Uterus (tissue), 4 donors: ENCODE results near the gene PTPRF. TPM values are rescaled to one million over a fixed set of nuclear protein-coding genes. Genes with fewer than 3 reads are reported as not detected.

Experiments used
- DNase-seq, 2 donors: peaks; one replicate each; pipeline ENCODE4 v3.0.0-alpha.2; 2019 to 2020
- H3K27ac ChIP-seq, 2 donors: fragments of 200-600 bp; sonication (generic); 1 replicate in 1 of 2; 2 replicates in 1 of 2; pipeline ENCODE4 v1.5.1; 2016 to 2018
- H3K27me3 ChIP-seq, 2 donors: fragments of 200-600 bp; sonication (generic); one replicate each; pipeline ENCODE4 v1.5.1; 2018 to 2019; ENCODE audit warnings: control low read depth in 1 of 2
- H3K36me3 ChIP-seq, 2 donors: fragments of 200-600 bp; sonication (generic); one replicate each; pipeline ENCODE4 v1.5.1; 2019; ENCODE audit warnings: control low read depth in 1 of 2
- H3K4me1 ChIP-seq, 2 donors: fragments of 200-600 bp; sonication (generic); one replicate each; pipeline ENCODE4 v1.5.1; 2018 to 2019; ENCODE audit warnings: control low read depth in 1 of 2
- H3K4me3 ChIP-seq, 2 donors: fragments of 200-600 bp; sonication (generic); 1 replicate in 1 of 2; 2 replicates in 1 of 2; pipeline ENCODE4 v1.5.1; 2018 to 2019; ENCODE audit warnings: mild to moderate bottlenecking in 1 of 2
- H3K9me3 ChIP-seq, 2 donors: fragments of 200-600 bp; sonication (generic); one replicate each; pipeline ENCODE4 v1.5.1; 2019; ENCODE audit warnings: control low read depth in 1 of 2
- POLR2A ChIP-seq, 2 donors: fragments of 450-650 bp; IDR thresholded peaks; one replicate each; pipeline ENCODE4 v1.6.1; 2016; ENCODE audit warnings: antibody characterized with exemption in 2 of 2, mild to moderate bottlenecking in 1 of 2, moderate library complexity in 1 of 2
- intact Hi-C: fragments of 100-400 bp; cut with DNase I; formaldehyde crosslinking; loops from one replicate; pipeline ENCODE4 v1.15.1; 2023; ENCODE audit warnings: low total_unique reads
- total RNA-seq, 4 donors: library from RNA; depleted of rRNA in 3 of 4; stranded (reverse); fragments of >200 nt in 3 of 4; gene quantifications; one replicate each; pipeline versions ENCODE4 v1.1.0 to v1.2.4, GENCODE V29; 2014 to 2023
- TF ChIP-seq, protein P1 (sequence below), 4 experiments: fragments of 200-600 bp in 2 of 4; fragments of 450-650 bp in 2 of 4; sonication (generic) in 2 of 4; IDR thresholded peaks; one replicate each; pipeline ENCODE4 v1.5.1; 2016 to 2019; ENCODE audit warnings: antibody characterized with exemption in 4 of 4, mild to moderate bottlenecking in 2 of 4, moderate library complexity in 1 of 4
- donor health status: DM: yes; HTN: yes; CAD: no.

PTPRF gene
- total RNA-seq, 4 donors from 2014 or later: 24.7 to 172 (median 124) TPM

DNA sequence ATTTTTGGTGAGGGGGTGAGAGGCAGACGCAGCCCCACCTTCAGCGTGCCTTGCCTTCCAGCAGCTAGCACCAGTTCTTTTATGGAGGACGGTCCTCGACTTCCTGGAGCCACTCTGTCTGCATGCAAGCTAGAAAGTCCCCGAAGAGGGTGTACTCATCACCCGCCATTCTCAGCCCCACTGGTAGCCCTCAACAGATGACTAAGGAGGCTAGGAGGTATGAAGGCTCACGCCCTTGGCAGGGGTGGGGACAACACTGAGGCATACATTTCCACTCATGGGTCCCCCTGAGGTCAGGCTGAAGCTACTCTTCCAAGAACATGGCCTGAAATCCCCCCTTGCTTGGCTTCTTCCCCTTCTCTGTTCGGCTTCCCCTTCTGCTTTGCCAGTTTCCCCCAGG lies 8.9 kb upstream of the PTPRF start:
- no peak overlapping the region for H3K27ac ChIP-seq
- no peaks in the 10 kb centered on the region for H3K9me3 ChIP-seq
- intact Hi-C loops: no loop called here
- H3K4me3 ChIP-seq: no peak overlapping the region
- no peaks in the 10 kb centered on the region for H3K27me3 ChIP-seq
- TF ChIP-seq, protein P1, sequence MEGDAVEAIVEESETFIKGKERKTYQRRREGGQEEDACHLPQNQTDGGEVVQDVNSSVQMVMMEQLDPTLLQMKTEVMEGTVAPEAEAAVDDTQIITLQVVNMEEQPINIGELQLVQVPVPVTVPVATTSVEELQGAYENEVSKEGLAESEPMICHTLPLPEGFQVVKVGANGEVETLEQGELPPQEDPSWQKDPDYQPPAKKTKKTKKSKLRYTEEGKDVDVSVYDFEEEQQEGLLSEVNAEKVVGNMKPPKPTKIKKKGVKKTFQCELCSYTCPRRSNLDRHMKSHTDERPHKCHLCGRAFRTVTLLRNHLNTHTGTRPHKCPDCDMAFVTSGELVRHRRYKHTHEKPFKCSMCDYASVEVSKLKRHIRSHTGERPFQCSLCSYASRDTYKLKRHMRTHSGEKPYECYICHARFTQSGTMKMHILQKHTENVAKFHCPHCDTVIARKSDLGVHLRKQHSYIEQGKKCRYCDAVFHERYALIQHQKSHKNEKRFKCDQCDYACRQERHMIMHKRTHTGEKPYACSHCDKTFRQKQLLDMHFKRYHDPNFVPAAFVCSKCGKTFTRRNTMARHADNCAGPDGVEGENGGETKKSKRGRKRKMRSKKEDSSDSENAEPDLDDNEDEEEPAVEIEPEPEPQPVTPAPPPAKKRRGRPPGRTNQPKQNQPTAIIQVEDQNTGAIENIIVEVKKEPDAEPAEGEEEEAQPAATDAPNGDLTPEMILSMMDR (IDR thresholded peaks at IDR 0.05): no peak
- TF ChIP-seq POLR2A (IDR thresholded peaks at IDR 0.05): no peak
- H3K36me3 ChIP-seq: no peaks in the 10 kb centered on the region
- H3K4me1 ChIP-seq: no peaks in the 10 kb centered on the region
- DNase-seq: no peak

DNA sequence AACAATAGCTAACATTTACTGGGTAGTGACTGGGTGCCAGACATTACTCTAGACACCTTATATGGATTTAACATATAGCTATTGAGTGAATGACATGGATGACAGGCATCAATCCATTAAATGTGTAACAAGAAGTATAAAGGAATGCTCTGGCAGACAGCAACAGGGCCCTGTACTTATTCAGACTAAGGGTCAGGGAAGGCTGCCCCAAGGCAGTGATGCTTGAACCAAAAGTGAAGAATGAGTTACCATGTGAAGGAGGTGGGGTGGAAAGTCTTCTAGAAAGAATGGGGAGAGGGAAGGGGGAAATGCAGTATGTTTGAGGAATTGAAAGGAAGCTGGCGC lies 8.3 kb upstream of the PTPRF start:
- no peaks in the 10 kb centered on the region for H3K4me1 ChIP-seq
- no peaks in the 10 kb centered on the region for H3K27me3 ChIP-seq
- H3K27ac ChIP-seq: no peak overlapping the region
- intact Hi-C loops: no loop called here
- H3K4me3 ChIP-seq: no peak overlapping the region
- DNase-seq: no peak
- no peak for TF ChIP-seq POLR2A (IDR thresholded peaks at IDR 0.05)
- TF ChIP-seq, protein P1 (IDR thresholded peaks at IDR 0.05): no peak
- H3K36me3 ChIP-seq: no peaks in the 10 kb centered on the region
- H3K9me3 ChIP-seq: no peaks in the 10 kb centered on the region

DNA sequence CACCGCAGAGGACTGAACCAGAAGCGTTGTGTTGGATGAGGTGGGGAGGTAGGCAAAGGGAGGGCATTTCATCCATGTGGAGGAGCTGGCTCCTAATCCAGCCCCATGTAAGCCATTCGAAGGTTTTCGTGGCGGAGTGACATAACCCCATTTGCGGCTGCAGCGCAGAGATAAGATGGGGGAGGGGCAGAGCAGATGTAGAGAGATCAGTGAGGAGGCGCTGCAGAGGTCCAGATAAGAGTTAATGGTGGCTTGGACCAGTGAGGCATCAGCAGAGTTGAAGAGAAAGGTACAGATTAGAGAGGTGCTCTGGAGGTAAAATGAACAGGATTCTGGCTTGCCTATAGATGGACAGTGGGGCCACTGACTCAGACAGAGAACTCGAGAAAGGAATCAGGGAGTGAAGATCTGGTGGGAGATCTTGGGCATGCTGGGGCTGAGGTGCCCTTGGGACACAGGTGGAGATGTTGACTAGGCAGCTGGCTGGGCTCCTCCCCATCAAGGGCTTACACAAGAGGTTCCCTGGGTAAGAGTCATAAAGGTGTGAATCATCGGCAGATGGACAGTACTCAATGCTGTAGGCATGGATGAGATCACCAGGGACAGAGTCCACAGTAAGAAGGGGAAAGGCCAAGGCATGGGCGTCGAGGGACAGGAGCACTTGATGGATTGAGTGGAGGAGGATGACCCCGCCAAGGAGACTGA lies 7.8 kb upstream of the PTPRF start:
- Histone ChIP-seq H3K9me3 (no peaks in the 10 kb centered on the region), H3K27me3 (no peaks in the 10 kb centered on the region), H3K4me3 (no peak overlapping the region), H3K27ac (no peak overlapping the region), H3K4me1 (no peaks in the 10 kb centered on the region), H3K36me3 (no peaks in the 10 kb centered on the region)
- DNase-seq: no peak
- intact Hi-C loops: no loop called here
- TF ChIP-seq, protein P1 (IDR thresholded peaks at IDR 0.05): no peak
- TF ChIP-seq POLR2A (IDR thresholded peaks at IDR 0.05): no peak

DNA sequence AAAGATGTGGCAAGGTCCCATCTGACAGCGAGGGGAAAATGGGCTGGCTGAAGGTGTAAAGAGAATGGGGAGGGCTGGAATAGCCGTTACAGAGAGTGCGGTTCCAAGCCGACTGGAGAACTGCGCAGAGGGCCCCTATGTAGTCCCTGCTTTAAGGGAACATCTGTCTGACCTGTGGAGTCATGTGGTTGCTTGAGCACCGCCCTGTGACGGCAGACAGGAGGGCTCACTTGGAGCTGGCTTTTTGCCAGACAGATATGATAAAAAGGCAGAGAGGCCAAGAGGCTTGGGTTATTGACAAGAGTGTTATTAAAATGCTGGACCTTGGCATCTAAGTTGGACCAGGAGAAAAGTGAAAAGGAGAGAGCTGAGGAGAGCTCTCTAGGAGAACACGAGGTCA lies 5.9 kb upstream of the PTPRF start:
- Histone ChIP-seq H3K36me3 (no peaks in the 10 kb centered on the region), H3K9me3 (no peaks in the 10 kb centered on the region), H3K4me1 (no peaks in the 10 kb centered on the region), H3K27ac (no peak overlapping the region), H3K4me3 (no peak overlapping the region), H3K27me3 (no peaks in the 10 kb centered on the region)
- intact Hi-C loops: no loop called here
- no peak for TF ChIP-seq POLR2A (IDR thresholded peaks at IDR 0.05)
- TF ChIP-seq, protein P1 (IDR thresholded peaks at IDR 0.05): no peak
- no peak for DNase-seq

DNA sequence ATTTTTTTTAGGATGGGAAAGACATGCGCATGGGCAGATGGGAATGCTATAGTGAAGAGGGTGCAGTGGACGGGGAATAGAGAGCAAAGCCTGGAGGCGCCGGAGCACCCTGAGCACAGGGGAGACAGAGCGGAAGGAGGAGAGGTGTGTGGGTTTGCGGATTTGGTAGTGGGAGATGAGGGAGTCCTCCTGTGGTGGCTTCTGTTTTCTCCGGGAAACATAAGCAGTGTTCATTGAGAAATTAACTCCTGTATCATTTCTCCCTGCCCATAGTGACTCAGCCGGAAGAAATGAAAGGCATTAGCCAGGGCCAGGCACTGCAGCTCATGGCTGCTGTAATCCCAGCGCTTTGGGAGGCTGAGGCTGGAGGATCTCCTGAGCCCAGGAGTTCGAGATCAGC lies 4.7 kb upstream of the PTPRF start:
- no peak for DNase-seq
- Histone ChIP-seq H3K9me3 (no peaks in the 10 kb centered on the region), H3K36me3 (no peaks in the 10 kb centered on the region), H3K4me1 (no peaks in the 10 kb centered on the region), H3K4me3 (no peak overlapping the region), H3K27ac (no peak overlapping the region), H3K27me3 (no peaks in the 10 kb centered on the region)
- intact Hi-C loops: no loop called here
- TF ChIP-seq, protein P1 (IDR thresholded peaks at IDR 0.05): no peak
- no peak for TF ChIP-seq POLR2A (IDR thresholded peaks at IDR 0.05)
